GM19193 (cell line): ENCODE data around the gene SYTL4.

Experiments used
- POLR2A ChIP-seq: IDR thresholded peaks from 4 replicates; pipeline ENCODE4 v1.6.1; 2011; ENCODE audit not compliant: insufficient read depth, insufficient read length; ENCODE audit errors: extremely low read depth

SYTL4 gene

GRCh38 chrX:100663642-100664041 lies 68.3 kb downstream of the SYTL4 start:
- no peak for TF ChIP-seq POLR2A

- TF ChIP-seq POLR2A: no peak
Observed at GRCh38 chrX:100662796-100663195, 69.1 kb downstream of the SYTL4 start.

- TF ChIP-seq POLR2A: no peak
Observed at GRCh38 chrX:100662170-100662569, 69.8 kb downstream of the SYTL4 start.

GRCh38 chrX:100659431-100660137 lies 72.3 kb downstream of the SYTL4 start:
- no peak for TF ChIP-seq POLR2A

- TF ChIP-seq POLR2A: no peak
Observed at GRCh38 chrX:100658941-100659381, 73.0 kb downstream of the SYTL4 start.

- no peak for TF ChIP-seq POLR2A
Observed at GRCh38 chrX:100654261-100654660, 77.7 kb downstream of the SYTL4 start.

- no peak for TF ChIP-seq POLR2A
Observed at GRCh38 chrX:100652266-100652665, 79.7 kb downstream of the SYTL4 start.

- no peak for TF ChIP-seq POLR2A
Observed at GRCh38 chrX:100650841-100651240, 81.1 kb downstream of the SYTL4 start.

GRCh38 chrX:100649550-100650356 lies 82.2 kb downstream of the SYTL4 start:
- TF ChIP-seq POLR2A: no peak

GRCh38 chrX:100648458-100649417 lies 83.2 kb downstream of the SYTL4 start:
- no peak for TF ChIP-seq POLR2A

- no peak for TF ChIP-seq POLR2A
Observed at GRCh38 chrX:100647739-100648138, 84.2 kb downstream of the SYTL4 start.

GRCh38 chrX:100647095-100647494 lies 84.8 kb downstream of the SYTL4 start:
- no peak for TF ChIP-seq POLR2A

- TF ChIP-seq POLR2A: no peak
Observed at GRCh38 chrX:100645106-100645505, 86.8 kb downstream of the SYTL4 start.

GRCh38 chrX:100643956-100644860 lies 87.7 kb downstream of the SYTL4 start, which contains the start of gene SRPX2:
Gene SRPX2 (plus strand): TSS chrX:100644199. CDS start chrX:100646323, 2,124 bp downstream.
- TF ChIP-seq POLR2A: no peak
